OCI-LY3 (cell line): Measurements from ENCODE around the gene PAGE2.
"Not testable (repeated sequence)": the region's sequence is repeated elsewhere in the genome, so short reads cannot be mapped to it uniquely, and the experiment has no call there.

ENCODE experiments used
- H2AFZ ChIP-seq: fragments of 200-600, 300-600 bp; shearing (Covaris generic); 2 replicates; pipeline ENCODE4 v1.6.0; 2014; ENCODE audit warnings: antibody characterized with exemption, low read depth, low read length
- H3K27ac ChIP-seq: fragments of 200-600, 300-600 bp; sonication (generic); 2 replicates; pipeline ENCODE4 v1.5.1; 2014; ENCODE audit warnings: mild to moderate bottlenecking, low read length, moderate library complexity, mixed read lengths
- H3K27me3 ChIP-seq: fragments of 200-600, 300-600 bp; sonication (generic); 2 replicates; pipeline ENCODE4 v1.6.1; 2014; ENCODE audit warnings: low read depth, low read length, mixed read lengths
- H3K36me3 ChIP-seq: fragments of 200-600, 300-600 bp; sonication (generic); replicated peaks from 2 replicates; pipeline ENCODE3; 2014; ENCODE audit warnings: low read depth, low read length, mixed read lengths
- H3K4me1 ChIP-seq: fragments of 300-600, 200-600 bp; sonication (generic); 2 replicates; pipeline ENCODE4 v1.6.1; 2014; ENCODE audit warnings: low read length, mixed read lengths
- H3K4me2 ChIP-seq: fragments of 200-600, 300-600 bp; sonication (generic); 2 replicates; pipeline ENCODE4 v1.6.1; 2014; ENCODE audit warnings: low read length, mixed read lengths
- H3K4me3 ChIP-seq: fragments of 300-600, 200-600 bp; sonication (generic); 2 replicates; pipeline ENCODE4 v1.5.1; 2014; ENCODE audit warnings: antibody characterized with exemption, mild to moderate bottlenecking, low read length, moderate library complexity
- H3K79me2 ChIP-seq: fragments of 300-600, 200-600 bp; shearing (Covaris generic); 2 replicates; pipeline ENCODE4 v1.6.1; 2014; ENCODE audit warnings: mild to moderate bottlenecking, low read length, mixed read lengths
- H3K9ac ChIP-seq: fragments of 300-600, 200-600 bp; shearing (Covaris generic); 2 replicates; pipeline ENCODE4 v1.6.0; 2014; ENCODE audit warnings: mild to moderate bottlenecking, low read length, moderate library complexity
- H3K9me3 ChIP-seq: fragments of 200-600, 300-600 bp; shearing (Covaris generic); 2 replicates; pipeline ENCODE4 v1.6.1; 2014; ENCODE audit warnings: low read length, mixed read lengths; ENCODE audit not compliant: insufficient read depth
- H4K20me1 ChIP-seq: fragments of 200-600, 300-600 bp; sonication (generic); 2 replicates; pipeline ENCODE4 v1.6.1; 2016; ENCODE audit warnings: low read length, mixed read lengths; ENCODE audit not compliant: insufficient read depth
- CTCF ChIP-seq: fragments of 200-600, 300-600 bp; sonication (generic); IDR thresholded peaks from 2 replicates; pipeline ENCODE4 v1.5.1; 2014; ENCODE audit warnings: antibody characterized with exemption, low read length, low read depth
- EZH2phosphoT487 ChIP-seq: fragments of 200-600 bp; shearing (Covaris generic); IDR thresholded peaks from 2 replicates; pipeline ENCODE4 v1.6.1; 2018; ENCODE audit warnings: antibody characterized with exemption, mixed run types, low read depth

PAGE2 gene

GRCh38 chrX:55107262-55107661 lies 18.4 kb downstream of the PAGE2 start:
- H3K27me3 ChIP-seq = no peaks in the 10 kb centered on the region
- H3K4me1 ChIP-seq = no peaks in the 10 kb centered on the region
- TF ChIP-seq CTCF = no peak
- no peak for TF ChIP-seq EZH2phosphoT487
- H3K36me3 ChIP-seq = no peaks in the 10 kb centered on the region
- no peak overlapping the region for H3K4me3 ChIP-seq
- H3K79me2 ChIP-seq = no peaks in the 10 kb centered on the region
- no peaks in the 10 kb centered on the region for H3K9me3 ChIP-seq
- H3K9ac ChIP-seq = no peak overlapping the region
- no peaks in the 10 kb centered on the region for H4K20me1 ChIP-seq
- H3K27ac ChIP-seq = no peak overlapping the region
- no peak overlapping the region for H3K4me2 ChIP-seq
- H2AFZ ChIP-seq = no peak overlapping the region

GRCh38 chrX:55107911-55108310 lies 19.1 kb downstream of the PAGE2 start:
- Histone ChIP-seq H3K36me3 (no peaks in the 10 kb centered on the region), H2AFZ (no peak overlapping the region), H3K4me1 (no peaks in the 10 kb centered on the region), H3K9ac (no peak overlapping the region), H3K4me3 (no peak overlapping the region), H4K20me1 (no peaks in the 10 kb centered on the region), H3K27me3 (no peaks in the 10 kb centered on the region), H3K79me2 (no peaks in the 10 kb centered on the region), H3K4me2 (no peak overlapping the region), H3K27ac (no peak overlapping the region), H3K9me3 (no peaks in the 10 kb centered on the region)
- no peak for TF ChIP-seq CTCF
- no peak for TF ChIP-seq EZH2phosphoT487

GRCh38 chrX:55109306-55109705 lies 20.5 kb downstream of the PAGE2 start:
- TF ChIP-seq EZH2phosphoT487 (no peak), CTCF (no peak)
- Histone ChIP-seq H2AFZ (no peak overlapping the region), H3K4me2 (no peak overlapping the region), H3K9me3 (no peaks in the 10 kb centered on the region), H3K4me1 (peaks cover 6% of the 10 kb centered on the region; the same call in 1 of the 2 replicates), H3K9ac (no peak overlapping the region), H3K27me3 (no peaks in the 10 kb centered on the region), H3K79me2 (no peaks in the 10 kb centered on the region), H4K20me1 (no peaks in the 10 kb centered on the region), H3K27ac (no peak overlapping the region), H3K36me3 (no peaks in the 10 kb centered on the region), H3K4me3 (no peak overlapping the region)

GRCh38 chrX:55111578-55112254 lies 22.9 kb downstream of the PAGE2 start:
- TF ChIP-seq CTCF (no peak), EZH2phosphoT487 (no peak)
- H3K9me3 ChIP-seq = no peaks in the 10 kb centered on the region
- H2AFZ ChIP-seq = no peak overlapping the region
- no peak overlapping the region for H3K4me3 ChIP-seq
- H3K27ac ChIP-seq = no peak overlapping the region
- H3K9ac ChIP-seq = no peak overlapping the region
- no peaks in the 10 kb centered on the region for H3K27me3 ChIP-seq
- H3K79me2 ChIP-seq = no peaks in the 10 kb centered on the region
- H3K4me1 ChIP-seq = peaks cover 6% of the 10 kb centered on the region; the same call in 1 of the 2 replicates
- no peak overlapping the region for H3K4me2 ChIP-seq
- H4K20me1 ChIP-seq = no peaks in the 10 kb centered on the region
- no peaks in the 10 kb centered on the region for H3K36me3 ChIP-seq

GRCh38 chrX:55116589-55116988 lies 27.8 kb downstream of the PAGE2 start:
- not testable (repeated sequence) for H3K9ac ChIP-seq, H3K4me2 ChIP-seq, H4K20me1 ChIP-seq, H3K36me3 ChIP-seq, H3K4me1 ChIP-seq, H3K79me2 ChIP-seq, H3K27me3 ChIP-seq, H3K27ac ChIP-seq, H3K4me3 ChIP-seq, H3K9me3 ChIP-seq, H2AFZ ChIP-seq
